HEK293T (cell line): ENCODE data around the gene MBNL2.

Experiments used
- CTCF ChIA-PET: fragments of 350-600 bp; formaldehyde crosslinking; extraction: SDS; loops from one replicate; lab custom pipeline; 2021; ENCODE audit warnings: antibody characterized with exemption, inconsistent platforms; lab: Yijun Ruan, JAX
- POLR2A ChIA-PET: fragments of 350-600 bp; formaldehyde crosslinking; extraction: SDS; loops from one replicate; lab custom pipeline; 2020; ENCODE audit warnings: antibody characterized with exemption, inconsistent platforms; lab: Yijun Ruan, JAX
- DNase-seq: peaks from one replicate; pipeline ENCODE4 v3.0.0; 2012; ENCODE audit warnings: mixed read lengths; ENCODE audit errors: extremely low spot score
- ARNT ChIP-seq: fragments of 450-650 bp; IDR thresholded peaks from 2 replicates; pipeline ENCODE4 v1.6.1; 2017; ENCODE audit warnings: mild to moderate bottlenecking
- BHLHE40 ChIP-seq: fragments of 450-650 bp; IDR thresholded peaks from 2 replicates; pipeline ENCODE4 v1.6.1; 2016; ENCODE audit warnings: mild to moderate bottlenecking, moderate library complexity, borderline replicate concordance
- CTBP1 ChIP-seq: fragments of 450-650 bp; IDR thresholded peaks from 2 replicates; pipeline ENCODE4 v1.6.1; 2016; ENCODE audit warnings: borderline replicate concordance
- ELF4 ChIP-seq: fragments of 450-650 bp; IDR thresholded peaks from 2 replicates; pipeline ENCODE4 v1.6.1; 2017; ENCODE audit warnings: antibody characterized with exemption
- FOXA1 ChIP-seq: fragments of 450-650 bp; IDR thresholded peaks from 2 replicates; pipeline ENCODE4 v1.6.1; 2016; ENCODE audit warnings: mild to moderate bottlenecking
- FOXK2 ChIP-seq: fragments of 450-650 bp; IDR thresholded peaks from 2 replicates; pipeline ENCODE4 v1.6.1; 2016; ENCODE audit warnings: mild to moderate bottlenecking
- FOXM1 ChIP-seq: fragments of 450-650 bp; IDR thresholded peaks from 2 replicates; pipeline ENCODE4 v1.6.1; 2017; ENCODE audit warnings: mild to moderate bottlenecking, borderline replicate concordance
- HDGF ChIP-seq: fragments of 450-650 bp; IDR thresholded peaks from 2 replicates; pipeline ENCODE4 v1.6.1; 2017; ENCODE audit warnings: antibody characterized with exemption, borderline replicate concordance
- L3MBTL2 ChIP-seq: fragments of 450-650 bp; conservative IDR thresholded peaks from 2 replicates; pipeline ENCODE4 v1.6.1; 2016; ENCODE audit warnings: mild to moderate bottlenecking
- LEF1 ChIP-seq: fragments of 450-650 bp; IDR thresholded peaks from 2 replicates; pipeline ENCODE4 v1.6.1; 2017; ENCODE audit warnings: mild to moderate bottlenecking, borderline replicate concordance
- NFRKB ChIP-seq: fragments of 450-650 bp; IDR thresholded peaks from 2 replicates; pipeline ENCODE4 v1.6.1; 2016; ENCODE audit warnings: mild to moderate bottlenecking, moderate library complexity
- SP1 ChIP-seq: fragments of 450-650 bp; IDR thresholded peaks from 2 replicates; pipeline ENCODE4 v1.6.1; 2017
- SUZ12 ChIP-seq: fragments of 450-650 bp; IDR thresholded peaks from 2 replicates; pipeline ENCODE4 v1.6.1; 2016; ENCODE audit warnings: mild to moderate bottlenecking
- TARDBP ChIP-seq: fragments of 450-650 bp; IDR thresholded peaks from 2 replicates; pipeline ENCODE4 v1.6.1; 2016
- ZNF384 ChIP-seq: fragments of 450-650 bp; IDR thresholded peaks from 2 replicates; pipeline ENCODE4 v1.6.1; 2016
- TF ChIP-seq, protein P1 (sequence below): fragments of 450-650 bp; IDR thresholded peaks from 2 replicates; pipeline ENCODE4 v1.6.1; 2016

The MBNL2 gene

DNA sequence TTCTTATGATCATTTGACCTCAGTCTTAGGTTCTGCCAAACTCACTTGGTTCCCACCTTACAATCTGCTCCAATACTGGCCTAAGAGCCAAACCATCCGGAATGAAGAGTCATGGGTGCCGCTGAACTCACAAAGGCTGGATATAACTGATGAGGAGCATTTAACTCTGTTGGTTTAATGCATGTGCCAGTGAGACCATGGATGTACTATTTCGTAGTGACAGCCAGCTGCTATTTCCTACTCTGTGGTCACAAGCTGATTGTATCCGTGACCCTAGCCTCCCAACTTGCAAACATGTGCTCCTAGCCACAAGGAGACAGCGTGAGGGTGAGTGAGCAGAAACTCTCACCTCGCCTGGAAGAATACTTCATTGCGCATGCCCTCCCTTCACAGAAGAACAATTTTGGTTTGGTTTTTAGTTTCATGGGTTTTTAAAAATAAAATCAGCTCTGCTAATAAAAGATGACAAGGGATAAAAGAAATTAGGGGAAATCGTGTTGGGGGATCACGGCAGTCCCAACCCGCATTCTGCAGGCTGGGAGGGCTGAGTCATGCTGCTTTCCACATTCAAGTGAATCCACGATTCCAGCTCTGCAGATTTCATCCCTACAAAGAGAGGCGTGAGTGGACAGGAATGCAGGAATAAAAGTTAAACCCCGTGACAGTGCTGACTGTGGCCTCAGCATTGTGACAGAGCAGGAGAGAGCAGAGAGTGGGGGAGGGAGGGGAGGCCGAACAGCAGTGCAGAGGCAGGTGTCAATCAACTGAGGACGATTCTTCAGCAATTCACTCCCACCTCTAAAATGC, 145.1 kb downstream of the MBNL2 start:
- TF ChIP-seq NFRKB (no peak), SP1 (no peak), ARNT (no peak), CTBP1 (no peak)
- TF ChIP-seq, protein P1, sequence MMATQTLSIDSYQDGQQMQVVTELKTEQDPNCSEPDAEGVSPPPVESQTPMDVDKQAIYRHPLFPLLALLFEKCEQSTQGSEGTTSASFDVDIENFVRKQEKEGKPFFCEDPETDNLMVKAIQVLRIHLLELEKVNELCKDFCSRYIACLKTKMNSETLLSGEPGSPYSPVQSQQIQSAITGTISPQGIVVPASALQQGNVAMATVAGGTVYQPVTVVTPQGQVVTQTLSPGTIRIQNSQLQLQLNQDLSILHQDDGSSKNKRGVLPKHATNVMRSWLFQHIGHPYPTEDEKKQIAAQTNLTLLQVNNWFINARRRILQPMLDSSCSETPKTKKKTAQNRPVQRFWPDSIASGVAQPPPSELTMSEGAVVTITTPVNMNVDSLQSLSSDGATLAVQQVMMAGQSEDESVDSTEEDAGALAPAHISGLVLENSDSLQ = peak; percentile 46; the same call in 1 of the 2 replicates
- CTCF ChIA-PET = no interaction called here
- POLR2A ChIA-PET = no interaction called here
- no peak for DNase-seq

DNA sequence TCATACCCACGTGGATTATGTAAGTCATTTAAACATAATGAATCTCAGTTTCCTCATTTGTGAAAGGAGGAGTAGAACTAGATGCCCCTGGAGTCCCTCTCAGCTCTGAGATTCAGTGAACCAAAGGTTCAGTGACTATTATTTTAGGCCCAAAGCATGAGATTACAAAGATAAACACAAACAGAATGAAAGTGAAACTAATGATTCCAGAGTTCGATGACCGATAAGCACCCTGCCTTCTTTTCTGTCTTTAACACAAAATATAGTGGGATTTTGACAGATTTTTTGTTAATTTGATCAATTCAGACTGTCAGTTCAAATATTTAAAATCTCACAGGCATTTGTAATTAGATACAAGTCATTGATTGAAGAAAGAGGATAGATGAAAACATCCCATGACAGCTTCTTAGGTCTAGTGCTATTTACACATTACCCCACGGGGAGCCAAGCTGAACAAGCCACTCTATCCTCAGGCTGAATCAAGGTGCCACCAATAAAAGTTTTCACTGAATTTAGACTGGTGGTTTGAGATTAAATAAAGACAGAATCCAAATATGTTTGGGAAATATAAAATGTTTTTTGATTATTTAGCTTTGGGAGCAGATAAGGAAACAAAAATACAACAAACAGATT, 147.2 kb downstream of the MBNL2 start:
- ChIA-PET CTCF (interaction anchor here (4.0 kb wide), 1 partner anchor 10 kb away, joined by 9 read pairs; no protein-coding TSS in a partner anchor), POLR2A (interaction anchor here (0.6 kb wide), 1 partner anchor 291 kb away, joined by 3 read pairs; no protein-coding TSS in a partner anchor)
- no peak for DNase-seq
- TF ChIP-seq CTBP1 = no peak
- TF ChIP-seq, protein P1 = 0 out of 2 replicates have a peak, but pooled peaks have one; percentile 21

DNA sequence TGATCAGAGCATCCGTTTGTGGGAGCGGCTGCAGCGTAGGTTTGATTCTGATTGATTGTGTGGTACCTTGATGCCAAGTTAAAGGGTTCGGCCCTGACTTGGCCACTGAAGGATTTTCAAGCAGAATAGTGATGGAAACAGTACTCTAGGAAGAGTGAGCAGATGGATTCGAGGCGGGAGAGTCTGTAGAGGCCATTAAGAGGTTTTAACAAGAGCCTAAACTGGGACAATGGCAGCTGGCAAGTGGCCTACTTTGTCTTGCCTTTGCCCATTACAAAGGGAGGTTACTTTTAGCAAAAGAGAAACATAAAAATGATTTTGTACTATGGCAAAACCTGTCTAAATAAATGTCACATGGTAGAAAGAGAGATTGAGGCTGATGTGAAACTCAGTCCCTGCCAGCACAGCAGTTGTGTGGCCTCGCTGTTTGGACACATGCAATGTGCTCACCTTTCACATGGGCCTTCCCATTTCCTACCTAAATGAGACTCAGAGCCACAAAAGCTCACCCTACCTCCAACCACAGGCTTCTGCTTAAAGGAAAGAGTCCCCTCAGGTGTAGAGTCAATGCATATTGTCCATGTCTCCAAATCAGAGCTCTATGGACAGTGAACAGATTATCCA, 149.5 kb downstream of the MBNL2 start:
- CTCF ChIA-PET = interaction anchor here (4.0 kb wide), 1 partner anchor 12 kb away, joined by 9 read pairs; no protein-coding TSS in a partner anchor
- TF ChIP-seq BHLHE40 (no peak), FOXM1 (no peak), SUZ12 (no peak), TARDBP (no peak), NFRKB (no peak), L3MBTL2 (no peak), SP1 (no peak), ARNT (no peak), ELF4 (no peak), FOXK2 (no peak), ZNF384 (no peak), FOXA1 (no peak), HDGF (no peak), CTBP1 (no peak), LEF1 (no peak)
- TF ChIP-seq, protein P1 = no peak
- no peak for DNase-seq
- POLR2A ChIA-PET = no interaction called here

DNA sequence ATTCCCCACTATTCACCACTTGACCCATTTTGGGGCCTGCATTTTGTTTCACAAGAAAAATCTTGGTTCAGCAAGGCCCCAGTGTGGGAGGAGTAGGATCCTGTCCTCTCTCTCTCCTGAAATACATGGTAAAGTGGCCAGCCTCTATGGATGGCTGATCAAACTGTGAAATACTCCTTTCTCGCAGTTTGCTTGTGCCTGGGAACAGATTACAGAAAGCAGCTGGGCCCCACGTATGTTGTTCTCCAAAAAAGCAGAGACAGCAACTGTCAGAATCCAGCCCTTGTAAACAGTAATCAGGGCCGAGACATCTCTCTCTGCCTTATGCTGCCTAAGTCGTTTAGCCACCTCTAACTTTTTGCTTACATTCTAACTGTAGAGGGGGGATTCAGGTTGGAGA, 150.8 kb downstream of the MBNL2 start:
- ChIA-PET CTCF (no interaction called here), POLR2A (no interaction called here)
- DNase-seq = no peak
- TF ChIP-seq ARNT (no peak), NFRKB (no peak), SP1 (no peak), ELF4 (no peak), FOXM1 (no peak), L3MBTL2 (no peak), TARDBP (no peak), SUZ12 (no peak)
- TF ChIP-seq, protein P1 = no peak

DNA sequence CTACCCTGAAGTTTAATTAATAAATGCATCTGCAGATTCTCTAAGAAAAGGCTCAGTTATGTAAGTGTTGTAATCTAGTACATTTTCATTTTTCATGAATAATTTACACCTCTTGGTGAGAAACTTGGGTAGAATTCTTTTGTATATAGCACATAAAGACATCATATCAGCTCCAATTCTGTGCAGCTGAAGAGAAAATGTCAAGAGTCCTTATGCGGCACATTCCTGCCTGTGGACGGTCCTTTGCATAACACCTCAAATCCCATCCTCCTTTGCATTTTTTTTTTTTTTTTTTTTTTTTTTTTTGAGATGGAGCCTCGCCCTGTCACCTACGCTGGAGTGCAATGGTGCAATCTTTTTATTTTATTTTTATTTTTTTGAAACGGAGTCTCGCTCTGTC, 151.7 kb downstream of the MBNL2 start:
- POLR2A ChIA-PET = no interaction called here
- TF ChIP-seq FOXA1 (no peak), ELF4 (no peak), ARNT (no peak), HDGF (no peak), FOXK2 (no peak), LEF1 (no peak), NFRKB (no peak), BHLHE40 (no peak)
- TF ChIP-seq, protein P1 = no peak
- CTCF ChIA-PET = no interaction called here
- DNase-seq = no peak
